ENCODE results near the gene MAGEA11.
"Not testable (repeated sequence)": the region's sequence is repeated elsewhere in the genome, so short reads cannot be mapped to it uniquely, and the experiment has no call there.

Gene MAGEA11

GRCh38 chrX:149721778-149722177 lies 9.9 kb downstream of the MAGEA11 start:
- H3K4me3 ChIP-seq (ENCODE audit: low read depth, low read length) = no peak overlapping the region
- TF ChIP-seq, protein P1, sequence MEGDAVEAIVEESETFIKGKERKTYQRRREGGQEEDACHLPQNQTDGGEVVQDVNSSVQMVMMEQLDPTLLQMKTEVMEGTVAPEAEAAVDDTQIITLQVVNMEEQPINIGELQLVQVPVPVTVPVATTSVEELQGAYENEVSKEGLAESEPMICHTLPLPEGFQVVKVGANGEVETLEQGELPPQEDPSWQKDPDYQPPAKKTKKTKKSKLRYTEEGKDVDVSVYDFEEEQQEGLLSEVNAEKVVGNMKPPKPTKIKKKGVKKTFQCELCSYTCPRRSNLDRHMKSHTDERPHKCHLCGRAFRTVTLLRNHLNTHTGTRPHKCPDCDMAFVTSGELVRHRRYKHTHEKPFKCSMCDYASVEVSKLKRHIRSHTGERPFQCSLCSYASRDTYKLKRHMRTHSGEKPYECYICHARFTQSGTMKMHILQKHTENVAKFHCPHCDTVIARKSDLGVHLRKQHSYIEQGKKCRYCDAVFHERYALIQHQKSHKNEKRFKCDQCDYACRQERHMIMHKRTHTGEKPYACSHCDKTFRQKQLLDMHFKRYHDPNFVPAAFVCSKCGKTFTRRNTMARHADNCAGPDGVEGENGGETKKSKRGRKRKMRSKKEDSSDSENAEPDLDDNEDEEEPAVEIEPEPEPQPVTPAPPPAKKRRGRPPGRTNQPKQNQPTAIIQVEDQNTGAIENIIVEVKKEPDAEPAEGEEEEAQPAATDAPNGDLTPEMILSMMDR (IDR thresholded peaks at IDR 0.05; ENCODE audit: low read depth, low read length) = no peak

- not testable (repeated sequence) for H3K4me3 ChIP-seq (ENCODE audit: low read depth, low read length)
These were observed 11.8 kb downstream of the MAGEA11 start for GRCh38 chrX:149723583-149724118.

- H3K4me3 ChIP-seq (ENCODE audit: low read depth, low read length) = not testable (repeated sequence)
These were observed 15.4 kb downstream of the MAGEA11 start for GRCh38 chrX:149727308-149727707.

- H3K4me3 ChIP-seq (ENCODE audit: low read depth, low read length) = not testable (repeated sequence)
These were observed 30.4 kb downstream of the MAGEA11 start for GRCh38 chrX:149742269-149742668.

- H3K4me3 ChIP-seq (ENCODE audit: low read depth, low read length) = not testable (repeated sequence)
These were observed 34.6 kb downstream of the MAGEA11 start for GRCh38 chrX:149746390-149747007.

GRCh38 chrX:149757206-149758067 lies 45.6 kb downstream of the MAGEA11 start:
- no peak overlapping the region for H3K4me3 ChIP-seq (ENCODE audit: low read depth, low read length)
- TF ChIP-seq, protein P1 (IDR thresholded peaks at IDR 0.05; ENCODE audit: low read depth, low read length) = no peak

GRCh38 chrX:149758068-149758714 lies 46.3 kb downstream of the MAGEA11 start:
- TF ChIP-seq, protein P1 (IDR thresholded peaks at IDR 0.05; ENCODE audit: low read depth, low read length) = no peak
- H3K4me3 ChIP-seq (ENCODE audit: low read depth, low read length) = no peak overlapping the region

DNA sequence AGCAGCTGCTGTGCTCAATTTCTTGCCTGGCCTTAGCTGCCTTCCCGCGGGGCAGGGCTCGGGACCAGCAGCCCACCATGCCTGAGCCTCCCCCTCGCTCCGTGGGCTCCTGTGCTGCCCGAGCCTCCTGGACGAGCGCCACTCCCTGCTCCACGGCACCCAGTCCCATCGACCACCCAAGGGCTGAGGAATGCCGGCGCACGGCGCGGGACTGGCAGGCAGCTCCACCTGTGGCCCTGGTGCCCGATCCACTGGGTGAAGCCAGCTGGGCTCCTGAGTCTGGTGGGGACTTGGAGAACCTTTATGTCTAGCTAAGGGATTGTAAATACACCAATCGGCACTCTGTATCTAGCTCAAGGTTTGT lies 46.8 kb downstream of the MAGEA11 start:
- not testable (repeated sequence) for H3K4me3 ChIP-seq (ENCODE audit: low read depth, low read length)

DNA sequence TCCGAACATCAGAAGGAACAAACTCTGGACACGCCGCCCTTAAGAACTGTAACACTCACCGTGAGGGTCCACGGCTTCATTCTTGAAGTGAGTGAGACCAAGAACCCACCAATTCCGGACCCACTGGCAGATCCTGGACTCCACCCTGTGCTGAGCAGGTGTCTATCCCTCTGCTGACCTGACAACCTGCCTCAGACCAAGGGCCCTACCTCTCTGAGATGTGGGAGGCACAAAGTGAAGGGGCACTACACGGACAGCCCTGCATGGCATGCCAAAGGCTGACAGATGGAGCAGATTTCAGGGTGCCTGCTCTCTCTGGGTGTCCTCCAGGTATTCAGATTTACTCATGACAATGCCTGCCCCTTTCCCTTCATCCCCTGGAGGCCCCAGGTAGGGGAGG lies 48.0 kb downstream of the MAGEA11 start:
- TF ChIP-seq, protein P1 (IDR thresholded peaks at IDR 0.05; ENCODE audit: low read depth, low read length) = no peak

GRCh38 chrX:149760965-149761364 lies 49.1 kb downstream of the MAGEA11 start:
- H3K4me3 ChIP-seq (ENCODE audit: low read depth, low read length) = no peak overlapping the region
- TF ChIP-seq, protein P1 (IDR thresholded peaks at IDR 0.05; ENCODE audit: low read depth, low read length) = no peak

More for the DNA sequence above, 48.0 kb downstream of the MAGEA11 start:
- no peak overlapping the region for H3K4me3 ChIP-seq (ENCODE audit: low read depth, low read length)

DNA sequence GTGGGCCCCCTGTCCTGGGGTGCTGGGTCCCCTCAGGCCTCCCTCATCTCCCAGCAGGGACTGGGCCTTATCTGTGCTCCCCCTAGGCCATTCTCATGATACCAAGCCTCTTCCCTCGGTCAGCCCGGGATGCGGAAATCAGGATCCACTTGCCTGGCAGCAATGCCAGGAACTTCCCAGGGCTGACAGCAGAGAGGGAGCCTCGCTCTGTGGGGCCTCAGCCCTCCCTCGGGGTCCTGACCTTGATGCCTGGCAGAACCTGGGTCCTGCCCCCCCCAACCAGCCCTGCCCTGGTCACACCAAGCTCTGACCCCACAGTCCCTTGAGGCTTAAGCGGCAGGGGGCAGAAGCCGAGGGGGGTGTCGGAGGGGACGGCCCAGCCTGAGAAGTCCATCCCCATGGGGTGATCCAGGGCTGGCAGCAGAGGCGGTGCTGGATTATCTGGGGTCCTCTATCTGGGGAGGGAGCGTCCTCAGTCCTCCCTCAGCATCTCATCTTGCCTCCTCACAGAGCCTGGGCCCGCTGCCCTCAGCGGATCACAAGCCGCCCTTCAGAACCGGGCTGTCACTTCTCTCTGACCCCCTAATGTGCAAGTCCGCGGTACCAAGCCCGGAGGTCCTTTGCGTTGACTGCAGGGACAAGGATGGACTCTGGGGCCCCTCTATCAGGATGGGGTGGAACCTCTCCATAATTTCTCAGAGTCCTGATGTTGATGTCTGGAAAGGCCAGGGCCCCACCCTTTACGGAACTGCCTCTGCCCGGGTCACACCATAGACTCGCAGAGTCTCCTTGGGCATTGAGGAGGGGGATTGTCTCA lies 50.2 kb downstream of the MAGEA11 start:
- not testable (repeated sequence) for H3K4me3 ChIP-seq (ENCODE audit: low read depth, low read length)
